Measurements from ENCODE around the gene KRT38.

Gene KRT38

DNA sequence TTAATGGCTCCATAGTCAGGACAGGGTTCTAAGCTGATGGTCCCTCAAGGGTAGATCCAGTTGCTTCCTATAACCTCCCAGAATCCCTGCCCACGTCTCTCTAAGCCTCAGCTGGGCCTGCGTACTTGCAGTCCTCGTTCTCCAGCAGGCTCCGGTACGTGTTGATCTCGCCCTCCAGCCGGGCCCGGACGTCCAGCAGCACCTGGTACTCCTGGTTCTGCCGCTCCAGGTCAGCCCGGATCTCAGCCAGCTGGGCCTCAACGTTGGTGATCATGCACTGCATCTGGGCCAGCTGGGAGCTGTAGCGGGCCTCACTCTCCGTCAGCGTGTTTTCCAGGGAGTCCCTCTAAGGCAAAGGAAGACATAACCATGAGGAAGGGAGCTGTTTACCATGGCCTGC lies 21.9 kb upstream of the KRT38 start:
- H3K4me3 ChIP-seq (ENCODE audit: low read depth, low read length) = no peak overlapping the region
- TF ChIP-seq, protein P1, sequence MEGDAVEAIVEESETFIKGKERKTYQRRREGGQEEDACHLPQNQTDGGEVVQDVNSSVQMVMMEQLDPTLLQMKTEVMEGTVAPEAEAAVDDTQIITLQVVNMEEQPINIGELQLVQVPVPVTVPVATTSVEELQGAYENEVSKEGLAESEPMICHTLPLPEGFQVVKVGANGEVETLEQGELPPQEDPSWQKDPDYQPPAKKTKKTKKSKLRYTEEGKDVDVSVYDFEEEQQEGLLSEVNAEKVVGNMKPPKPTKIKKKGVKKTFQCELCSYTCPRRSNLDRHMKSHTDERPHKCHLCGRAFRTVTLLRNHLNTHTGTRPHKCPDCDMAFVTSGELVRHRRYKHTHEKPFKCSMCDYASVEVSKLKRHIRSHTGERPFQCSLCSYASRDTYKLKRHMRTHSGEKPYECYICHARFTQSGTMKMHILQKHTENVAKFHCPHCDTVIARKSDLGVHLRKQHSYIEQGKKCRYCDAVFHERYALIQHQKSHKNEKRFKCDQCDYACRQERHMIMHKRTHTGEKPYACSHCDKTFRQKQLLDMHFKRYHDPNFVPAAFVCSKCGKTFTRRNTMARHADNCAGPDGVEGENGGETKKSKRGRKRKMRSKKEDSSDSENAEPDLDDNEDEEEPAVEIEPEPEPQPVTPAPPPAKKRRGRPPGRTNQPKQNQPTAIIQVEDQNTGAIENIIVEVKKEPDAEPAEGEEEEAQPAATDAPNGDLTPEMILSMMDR (IDR thresholded peaks at IDR 0.05; ENCODE audit: low read depth, low read length) = no peak

DNA sequence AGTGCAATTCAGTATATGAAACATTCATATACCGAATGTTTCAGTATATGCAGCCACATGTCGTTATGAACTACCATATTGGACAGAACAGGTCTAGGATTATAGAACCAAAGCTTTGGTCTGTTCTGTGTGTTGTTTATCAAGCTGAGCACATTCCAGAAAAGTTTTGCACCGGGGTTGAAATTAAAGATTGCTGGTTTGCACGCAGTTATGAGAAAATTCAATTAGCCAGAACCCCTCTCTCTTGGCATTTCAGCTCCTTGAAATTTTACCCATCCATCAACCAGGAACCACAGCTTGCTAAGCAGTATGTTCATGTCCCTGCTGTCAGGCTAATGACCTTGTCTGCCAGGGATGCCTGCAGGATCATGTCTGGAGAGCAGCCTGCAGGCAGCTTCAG lies 16.9 kb upstream of the KRT38 start:
- H3K4me3 ChIP-seq (ENCODE audit: low read depth, low read length) = no peak overlapping the region
- TF ChIP-seq, protein P1 (IDR thresholded peaks at IDR 0.05; ENCODE audit: low read depth, low read length) = no peak

DNA sequence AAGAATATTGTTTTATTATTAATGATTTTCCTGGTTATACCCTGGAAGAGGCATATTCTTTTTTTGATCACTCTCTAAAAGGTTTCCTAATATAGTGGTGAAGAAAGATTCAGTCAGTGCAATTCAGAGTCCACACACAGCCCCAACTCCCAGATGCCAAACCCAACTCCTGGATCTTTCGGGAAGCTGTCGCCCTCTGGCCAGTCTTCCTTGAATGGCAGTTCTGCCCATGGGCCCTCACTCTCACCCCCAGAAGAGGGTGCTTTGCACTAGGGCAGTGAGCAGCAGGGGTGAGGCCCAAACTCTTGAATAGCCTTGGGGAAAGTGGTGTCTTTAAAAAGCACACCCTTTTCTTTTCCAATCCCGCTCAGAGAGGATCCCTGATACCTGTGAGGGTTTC lies 15.4 kb upstream of the KRT38 start:
- TF ChIP-seq, protein P1 (IDR thresholded peaks at IDR 0.05; ENCODE audit: low read depth, low read length) = no peak
- H3K4me3 ChIP-seq (ENCODE audit: low read depth, low read length) = no peak overlapping the region

DNA sequence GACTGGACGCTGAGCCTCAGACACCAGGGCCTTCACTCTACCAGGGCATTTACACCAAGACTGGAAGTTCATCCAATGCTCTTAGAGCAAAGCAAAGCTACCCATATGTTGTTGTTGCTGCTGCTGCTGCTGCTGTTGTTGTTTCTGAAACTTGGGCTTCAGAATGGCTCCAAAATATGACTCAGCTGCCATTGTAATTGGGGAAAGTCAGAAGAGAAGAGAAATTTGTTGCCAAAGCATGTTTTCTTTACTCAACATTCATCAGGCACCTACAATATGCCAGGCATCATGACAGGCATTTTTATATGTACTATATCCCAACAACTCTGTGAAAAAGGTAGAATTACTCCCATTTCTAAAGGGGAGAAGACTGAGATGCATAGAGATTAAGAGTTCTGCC lies 14.5 kb upstream of the KRT38 start:
- TF ChIP-seq, protein P1 (IDR thresholded peaks at IDR 0.05; ENCODE audit: low read depth, low read length) = no peak

DNA sequence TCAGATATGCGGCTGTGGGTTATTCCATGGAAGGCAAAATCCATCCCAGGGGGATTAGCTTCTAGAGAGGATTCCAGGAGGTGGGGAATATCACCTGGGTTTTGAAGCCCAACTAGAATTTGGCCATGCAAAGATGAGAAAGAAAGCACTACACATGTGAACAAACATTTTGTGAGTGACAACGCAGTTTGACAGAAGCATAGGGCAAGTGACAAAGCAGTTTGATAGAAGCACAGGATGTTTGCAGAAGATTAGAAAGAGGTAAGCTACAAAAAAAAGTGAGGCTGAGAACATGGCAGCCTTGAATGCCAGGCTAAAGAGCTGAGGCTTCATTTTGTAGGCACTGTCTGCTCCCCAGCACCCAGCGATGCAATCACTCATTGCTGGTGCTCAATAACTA lies 12.3 kb upstream of the KRT38 start:
- H3K4me3 ChIP-seq (ENCODE audit: low read depth, low read length) = no peak overlapping the region
- TF ChIP-seq, protein P1 (IDR thresholded peaks at IDR 0.05; ENCODE audit: low read depth, low read length) = no peak

More for the DNA sequence above, 14.5 kb upstream of the KRT38 start:
- no peak overlapping the region for H3K4me3 ChIP-seq (ENCODE audit: low read depth, low read length)

DNA sequence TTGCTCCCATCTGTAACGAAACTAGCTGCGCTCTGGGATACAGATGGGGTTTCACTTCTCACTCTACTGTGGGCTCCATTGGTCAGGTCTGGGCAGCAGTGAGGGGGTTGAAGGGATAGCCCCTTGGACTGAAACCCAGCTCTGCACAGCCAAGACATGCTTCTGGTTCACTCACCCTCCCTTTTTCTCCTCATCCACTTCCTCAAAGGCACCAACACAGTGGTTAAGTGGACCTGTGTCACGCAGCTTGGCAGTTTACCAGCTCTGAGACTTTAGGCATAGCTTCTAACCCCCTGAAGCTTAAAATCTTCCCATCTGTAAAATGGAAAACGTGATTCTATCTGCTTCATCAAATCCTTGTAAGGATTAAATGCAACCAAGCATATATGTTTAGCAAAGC lies 11.5 kb upstream of the KRT38 start:
- TF ChIP-seq, protein P1 (IDR thresholded peaks at IDR 0.05; ENCODE audit: low read depth, low read length) = no peak
- H3K4me3 ChIP-seq (ENCODE audit: low read depth, low read length) = no peak overlapping the region

DNA sequence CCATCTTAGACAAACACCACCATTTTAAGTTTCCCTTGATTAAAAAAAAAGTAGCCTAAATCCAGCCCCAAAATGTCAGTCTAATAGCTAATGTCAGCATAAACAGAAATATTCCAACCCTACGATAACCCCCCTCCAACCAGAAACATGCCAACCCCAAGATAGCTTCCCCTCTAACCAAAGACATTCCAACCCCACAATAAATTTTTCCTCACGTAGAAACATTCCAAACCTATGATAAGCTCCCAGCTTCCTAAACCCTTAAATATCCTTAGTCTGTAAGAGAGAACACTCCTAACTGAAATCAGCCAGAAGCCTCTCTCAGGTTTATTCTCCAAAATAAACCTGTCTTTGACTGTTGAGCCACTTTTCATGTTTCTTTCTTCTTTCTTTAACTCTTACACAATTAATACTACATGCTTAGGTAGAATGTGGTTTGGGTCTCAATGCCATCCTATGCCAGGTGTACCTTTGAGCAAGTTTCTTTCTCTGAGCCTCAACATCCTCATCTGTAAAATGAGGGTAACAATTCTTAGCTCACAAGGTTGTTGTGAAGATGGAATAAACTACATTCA lies 10.5 kb upstream of the KRT38 start:
- TF ChIP-seq, protein P1 (IDR thresholded peaks at IDR 0.05; ENCODE audit: low read depth, low read length) = no peak
- H3K4me3 ChIP-seq (ENCODE audit: low read depth, low read length) = no peak overlapping the region

Measured in WI38 (cell line).